HG02678 (cell line): ENCODE measurements around the gene MYOG.

ENCODE experiments used
- ATAC-seq: cut with Tn5 transposase; IDR thresholded peaks from one replicate; pipeline ENCODE4 v1.9.1; 2021; ENCODE audit warnings: mild to moderate bottlenecking, moderate library complexity; ENCODE audit not compliant: unreplicated experiment

MYOG gene

GRCh38 chr1:203117611-203118575 is 32.1 kb upstream of the MYOG start:
- ATAC-seq, result no peak

- ATAC-seq, result no peak
These were observed 30.4 kb upstream of the MYOG start for GRCh38 chr1:203116091-203116820.

DNA sequence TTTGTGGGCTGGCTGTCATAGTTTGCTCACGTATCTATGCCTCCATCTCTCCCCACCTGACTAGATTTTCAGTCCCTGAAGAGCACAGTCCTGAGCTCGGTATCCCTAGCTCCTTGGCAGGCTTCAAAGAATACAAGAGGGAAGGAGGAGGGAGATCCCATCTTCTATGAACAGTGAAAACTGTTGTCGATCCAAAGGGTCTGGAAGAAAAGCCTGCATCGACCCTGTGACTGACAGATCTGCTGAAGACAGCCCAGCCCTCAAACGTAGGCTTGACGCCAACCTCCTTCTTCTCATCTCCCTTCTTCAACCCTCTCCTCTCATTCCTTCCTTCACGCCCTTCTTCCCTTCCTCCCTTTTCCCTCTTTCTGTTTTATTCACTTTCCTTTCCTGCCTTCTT is 28.4 kb upstream of the MYOG start:
- no peak for ATAC-seq

DNA sequence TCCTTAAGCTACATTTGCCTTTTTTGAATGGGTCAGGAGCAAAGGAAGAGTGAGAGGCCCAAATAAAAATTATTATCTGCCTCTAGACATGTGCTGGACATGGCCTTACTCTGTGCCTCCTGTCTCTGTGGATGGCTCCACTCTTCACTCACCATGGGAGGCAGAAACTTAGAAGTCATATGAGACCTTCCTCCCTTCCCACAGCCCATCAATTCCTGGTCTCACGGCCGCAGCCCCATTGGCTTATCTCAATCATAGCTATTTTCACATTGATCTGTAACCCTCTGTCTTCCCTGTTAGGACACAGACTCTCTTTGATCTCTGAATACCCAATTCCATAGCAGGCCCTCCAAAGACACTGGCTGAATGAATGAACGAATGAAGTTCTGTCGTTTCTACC is 27.5 kb upstream of the MYOG start:
- ATAC-seq, result no peak

DNA sequence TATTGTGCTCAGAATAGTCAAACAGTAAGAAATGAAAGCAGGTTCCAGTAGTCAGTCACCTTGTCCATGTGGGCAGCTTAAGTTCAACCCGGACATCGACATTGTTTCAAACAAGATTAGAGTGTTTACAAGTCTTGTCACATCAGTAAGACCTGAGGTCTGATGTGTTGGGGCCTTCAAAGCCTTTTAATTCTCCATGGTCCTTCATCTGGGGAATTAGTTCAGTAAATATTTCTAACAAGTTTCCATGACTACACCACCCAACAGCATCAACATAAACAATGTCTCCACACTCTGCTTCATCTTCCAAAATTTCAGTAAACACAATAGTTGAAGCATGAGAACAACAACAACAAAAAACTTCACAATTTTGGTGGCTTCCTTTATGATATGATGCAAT is 26.7 kb upstream of the MYOG start:
- no peak for ATAC-seq

GRCh38 chr1:203104789-203105390 is 19.1 kb upstream of the MYOG start:
- ATAC-seq, result no peak

DNA sequence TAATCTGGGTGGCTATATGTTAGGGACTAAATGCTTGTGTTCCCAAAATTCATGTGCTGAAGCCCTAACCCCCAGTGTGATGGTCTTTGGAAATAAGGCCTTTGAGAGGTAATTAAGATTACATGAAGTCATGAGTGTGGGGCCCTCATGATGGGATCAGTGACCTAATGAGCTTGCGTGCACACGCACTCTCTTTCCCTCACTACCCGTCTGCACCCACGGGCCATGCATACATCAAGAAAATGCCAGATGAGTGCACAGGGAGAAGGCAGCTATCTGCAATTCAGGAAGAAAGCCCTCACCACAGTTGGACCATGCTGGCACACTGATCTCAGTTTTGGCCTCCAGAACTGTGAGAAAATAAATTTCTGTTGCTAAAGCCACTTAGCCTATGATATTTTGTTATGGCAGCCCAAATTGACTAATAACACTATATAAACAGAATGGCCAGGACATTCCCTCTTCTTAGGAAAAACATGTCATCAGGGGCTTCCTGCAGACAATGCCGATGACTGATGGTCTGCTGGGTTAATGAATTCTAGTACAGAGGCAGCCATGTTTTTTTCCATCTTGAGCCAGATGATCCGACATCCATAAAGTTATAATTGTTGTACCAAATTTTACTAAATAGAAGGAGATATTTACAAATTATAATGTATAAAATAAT is 18.1 kb upstream of the MYOG start:
- no peak for ATAC-seq

DNA sequence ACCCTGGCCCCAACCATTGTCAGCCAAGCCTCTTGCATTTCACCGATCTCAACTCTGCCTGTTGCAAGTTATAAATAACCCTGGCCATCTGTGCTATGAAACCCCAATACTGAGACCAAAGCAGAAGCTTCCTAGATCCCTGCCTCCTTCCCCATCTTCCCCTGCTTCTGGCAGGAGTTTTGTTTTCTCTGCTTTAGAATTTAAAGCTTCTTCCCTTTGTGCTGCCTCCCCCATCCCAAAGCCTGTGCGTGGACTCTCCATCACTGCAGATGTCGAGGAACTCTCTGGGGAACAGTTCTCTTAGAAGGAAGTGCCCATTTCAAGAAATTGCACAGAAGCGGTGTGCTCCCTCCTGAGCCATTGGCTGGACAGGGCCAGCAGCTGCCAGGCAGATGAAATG is 17.4 kb upstream of the MYOG start:
- no peak for ATAC-seq

- ATAC-seq, result no peak
These were observed 16.2 kb upstream of the MYOG start for GRCh38 chr1:203101813-203102634.

DNA sequence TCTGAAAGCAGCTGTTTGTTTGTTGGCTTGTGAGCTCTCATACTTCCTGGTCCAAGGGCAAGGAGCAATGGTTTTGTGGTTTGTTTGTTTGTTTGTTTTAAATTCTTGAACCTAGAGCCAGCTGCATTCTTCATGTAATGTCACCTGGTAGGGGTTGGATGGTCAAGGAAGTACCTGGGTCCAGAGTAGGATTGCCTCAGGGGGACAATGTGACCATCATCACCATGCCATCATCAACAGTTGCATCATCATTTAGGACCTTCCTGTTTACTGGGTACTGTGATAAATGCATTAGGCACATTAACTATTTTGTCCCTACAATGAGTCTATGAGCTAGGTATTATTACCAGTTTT is 14.7 kb upstream of the MYOG start:
- ATAC-seq, result no peak

DNA sequence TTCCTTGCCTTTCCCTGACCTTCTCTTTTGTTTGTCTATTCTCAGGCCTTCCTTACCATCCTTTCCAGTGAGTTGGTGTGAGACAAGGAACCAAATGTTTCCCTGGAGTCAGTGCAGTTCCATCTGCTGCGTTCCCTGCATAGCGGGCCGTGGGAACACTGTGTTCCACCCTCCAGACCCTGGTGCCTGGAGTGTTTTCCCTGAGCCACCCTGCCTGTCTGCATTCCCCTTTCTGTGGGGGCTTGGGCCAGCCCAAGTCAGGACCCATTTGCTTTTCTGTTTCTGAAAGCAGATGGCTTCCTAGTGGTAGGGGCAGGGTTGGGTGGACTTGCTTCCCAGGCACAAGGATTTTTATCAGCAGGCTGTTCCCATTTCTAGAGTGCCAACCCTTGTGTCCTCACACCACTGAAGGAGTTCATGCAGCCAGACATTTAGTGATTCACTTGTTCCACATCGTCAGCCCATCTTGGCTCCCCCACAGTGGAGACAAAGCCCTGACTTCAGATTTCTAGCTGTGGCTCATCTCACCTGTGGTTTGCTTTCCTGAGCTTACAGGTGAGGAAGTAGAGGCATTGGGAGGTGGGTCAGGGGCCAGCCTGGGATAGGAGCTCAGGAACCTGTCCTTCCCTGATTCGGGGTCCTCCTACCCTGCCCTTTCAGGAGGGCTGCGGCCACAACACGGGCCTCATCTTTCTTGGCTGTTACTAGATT is 14.1 kb upstream of the MYOG start:
- no peak for ATAC-seq

GRCh38 chr1:203098914-203099520 is 13.2 kb upstream of the MYOG start:
- ATAC-seq, result no peak

DNA sequence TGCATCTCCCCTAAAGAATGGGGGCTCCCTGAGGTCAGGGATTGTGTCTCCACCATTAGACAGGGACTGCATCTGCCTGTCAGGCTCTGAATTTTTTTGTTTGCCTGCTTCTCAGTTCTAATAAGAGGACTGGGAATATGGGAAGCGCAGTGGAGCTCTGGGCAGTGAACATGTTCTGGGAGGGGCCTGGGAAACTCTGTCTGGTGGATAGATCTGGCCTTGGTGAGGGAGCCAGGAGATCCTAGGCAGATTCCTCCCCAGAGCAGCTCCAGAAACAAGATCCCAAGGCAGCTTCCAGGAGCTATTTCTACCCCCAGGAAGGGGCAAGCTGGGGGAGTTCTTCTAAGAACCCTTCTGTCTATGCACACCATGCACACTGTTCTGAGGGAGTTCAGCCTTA is 12.6 kb upstream of the MYOG start:
- ATAC-seq, result no peak

GRCh38 chr1:203097001-203097400 is 11.2 kb upstream of the MYOG start:
- ATAC-seq, result no peak

GRCh38 chr1:203096566-203096965 is 10.8 kb upstream of the MYOG start:
- ATAC-seq, result no peak

DNA sequence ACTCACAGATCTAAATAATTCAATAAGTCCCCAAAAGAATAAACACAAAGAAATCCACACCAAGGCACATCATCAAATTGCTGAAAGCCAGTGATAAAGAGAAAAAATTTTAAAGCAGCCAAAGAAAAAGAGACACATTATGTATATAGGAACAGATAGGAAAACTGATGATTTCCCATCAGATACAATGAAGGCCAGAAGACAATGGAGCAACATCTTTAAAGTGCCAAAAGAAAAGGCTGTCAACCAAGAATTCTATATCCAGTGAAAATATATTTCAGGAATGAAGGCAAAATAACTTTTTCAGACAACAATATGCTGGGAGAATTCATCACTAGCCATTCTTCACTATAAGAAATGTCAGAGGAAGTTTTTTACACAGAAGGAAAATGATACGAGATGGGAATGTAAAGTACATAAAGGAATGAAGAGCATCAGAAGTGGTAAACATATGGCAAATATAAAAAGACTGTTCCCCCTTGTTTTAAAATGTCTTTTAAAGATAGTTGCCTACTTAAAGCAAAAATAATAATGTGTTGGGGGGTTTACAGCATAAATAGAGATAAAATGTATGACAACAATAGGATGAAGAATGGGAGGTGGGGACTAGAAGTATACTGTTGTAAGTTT is 9.4 kb upstream of the MYOG start:
- no peak for ATAC-seq

DNA sequence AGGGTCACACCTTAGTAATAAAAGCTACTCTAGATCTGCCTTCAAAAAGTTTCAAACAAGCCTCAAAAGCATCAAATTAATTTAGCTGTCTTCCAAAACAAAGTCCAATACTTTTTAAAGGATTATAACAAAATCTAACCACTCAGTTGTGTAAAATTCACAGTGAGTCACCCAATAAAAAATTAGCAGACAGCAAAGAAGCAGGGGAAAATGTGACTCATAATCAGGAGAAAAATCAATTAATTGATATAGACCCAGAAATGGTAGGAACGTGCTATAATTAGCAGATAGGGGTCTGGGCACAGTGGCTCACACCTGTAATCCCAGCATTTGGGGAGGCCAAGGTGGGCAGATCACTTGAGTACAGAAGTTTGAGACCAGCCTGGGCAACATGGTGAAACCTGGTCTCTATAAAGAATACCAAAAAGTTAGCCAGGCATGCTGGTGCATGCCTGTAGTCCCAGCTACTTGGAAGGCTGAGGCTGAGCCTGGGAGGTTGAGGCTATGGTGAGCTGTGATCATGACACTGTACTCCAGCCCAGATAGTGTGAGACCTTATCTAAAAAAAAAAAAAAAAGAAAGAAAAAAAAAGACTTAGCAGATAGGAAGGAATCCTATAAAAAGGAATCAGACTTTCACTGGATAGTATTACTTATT is 8.1 kb upstream of the MYOG start:
- ATAC-seq, result no peak

DNA sequence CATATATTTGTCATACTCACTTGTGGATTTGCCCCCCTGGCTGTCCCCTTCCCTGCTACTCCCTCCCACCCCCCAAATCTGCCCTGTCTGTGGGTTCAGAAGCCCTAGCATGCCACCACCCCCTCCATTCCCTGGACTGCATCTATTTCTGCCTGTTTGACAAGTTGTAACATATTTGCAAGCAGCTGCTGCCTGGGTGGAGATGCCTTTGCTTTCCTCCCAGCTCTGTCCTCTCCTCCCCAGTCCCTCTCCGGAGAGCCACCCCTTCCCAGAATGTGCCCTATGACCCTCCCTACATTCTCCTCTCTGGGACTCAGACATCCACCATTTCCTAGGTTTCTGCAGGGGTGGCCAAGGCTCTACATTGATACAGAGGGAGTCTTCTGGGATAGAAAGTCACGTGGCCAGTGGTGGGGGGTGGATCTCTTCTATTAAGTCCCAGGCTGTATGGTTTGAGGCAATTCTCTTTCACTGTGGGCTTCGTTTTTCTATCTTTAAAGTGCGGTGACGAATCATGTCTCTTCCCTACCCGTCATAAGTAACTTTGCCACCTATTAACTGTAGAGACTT is 6.0 kb upstream of the MYOG start:
- no peak for ATAC-seq
